C4-2B (cell line): ENCODE results near the gene TSTD2.

Experiments
- ZFX ChIP-seq: fragments of 450-650 bp; IDR thresholded peaks from 2 replicates; pipeline ENCODE4 v1.6.1; 2017
- TF ChIP-seq, protein P1 (sequence below): fragments of 450-650 bp; conservative IDR thresholded peaks from 2 replicates; pipeline ENCODE4 v1.5.1; 2017; ENCODE audit warnings: mild to moderate bottlenecking

- TF ChIP-seq, protein P1, sequence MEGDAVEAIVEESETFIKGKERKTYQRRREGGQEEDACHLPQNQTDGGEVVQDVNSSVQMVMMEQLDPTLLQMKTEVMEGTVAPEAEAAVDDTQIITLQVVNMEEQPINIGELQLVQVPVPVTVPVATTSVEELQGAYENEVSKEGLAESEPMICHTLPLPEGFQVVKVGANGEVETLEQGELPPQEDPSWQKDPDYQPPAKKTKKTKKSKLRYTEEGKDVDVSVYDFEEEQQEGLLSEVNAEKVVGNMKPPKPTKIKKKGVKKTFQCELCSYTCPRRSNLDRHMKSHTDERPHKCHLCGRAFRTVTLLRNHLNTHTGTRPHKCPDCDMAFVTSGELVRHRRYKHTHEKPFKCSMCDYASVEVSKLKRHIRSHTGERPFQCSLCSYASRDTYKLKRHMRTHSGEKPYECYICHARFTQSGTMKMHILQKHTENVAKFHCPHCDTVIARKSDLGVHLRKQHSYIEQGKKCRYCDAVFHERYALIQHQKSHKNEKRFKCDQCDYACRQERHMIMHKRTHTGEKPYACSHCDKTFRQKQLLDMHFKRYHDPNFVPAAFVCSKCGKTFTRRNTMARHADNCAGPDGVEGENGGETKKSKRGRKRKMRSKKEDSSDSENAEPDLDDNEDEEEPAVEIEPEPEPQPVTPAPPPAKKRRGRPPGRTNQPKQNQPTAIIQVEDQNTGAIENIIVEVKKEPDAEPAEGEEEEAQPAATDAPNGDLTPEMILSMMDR: no peak
- TF ChIP-seq ZFX: no peak
These were observed 40.8 kb upstream of the TSTD2 start for GRCh38 chr9:97673922-97674321.
